ENCODE data around the gene PKNOX2. TPM values are rescaled to one million over a fixed set of nuclear protein-coding genes. Genes with fewer than 3 reads are reported as not detected.

The PKNOX2 gene
- total and polyA plus RNA-seq, 4 donors = 0.14 to 0.29 (median 0.24) TPM

- Histone ChIP-seq H3K9ac (ENCODE audit: low read depth in 1 of 2, low read length in 2 of 2) (no peak overlapping the region), H3K9me3 (ENCODE audit: control insufficient read depth in 4 of 4, low read length in 3 of 4) (peaks cover 0 to 5% (median 1%) of the 10 kb centered on the region in 4 donors), H3K27me3 (ENCODE audit: control insufficient read depth in 4 of 4, insufficient read depth in 4 of 4, low read length in 3 of 4) (no peaks in the 10 kb centered on the region), H3K36me3 (ENCODE audit: control insufficient read depth in 4 of 4, insufficient read depth in 3 of 4, low read depth in 1 of 4, low read length in 3 of 4) (no peaks in the 10 kb centered on the region), H3K27ac (ENCODE audit: low read depth in 1 of 2, low read length in 2 of 2) (no peak overlapping the region), H3K4me1 (ENCODE audit: control insufficient read depth in 4 of 4, insufficient read depth in 4 of 4, low read length in 3 of 4) (peaks cover 0 to 10% (median 5%) of the 10 kb centered on the region in 4 donors), H3K4me3 (ENCODE audit: low read depth in 1 of 3, low read length in 3 of 3) (no peak overlapping the region)
- WGBS = 82% methylated on average over 1 of the region's 1 CpG
- DNase-seq (ENCODE audit: low spot score) = no peak
- TF ChIP-seq NR2F2 (IDR thresholded peaks at IDR 0.05) = no peak
- TF ChIP-seq, protein P1, sequence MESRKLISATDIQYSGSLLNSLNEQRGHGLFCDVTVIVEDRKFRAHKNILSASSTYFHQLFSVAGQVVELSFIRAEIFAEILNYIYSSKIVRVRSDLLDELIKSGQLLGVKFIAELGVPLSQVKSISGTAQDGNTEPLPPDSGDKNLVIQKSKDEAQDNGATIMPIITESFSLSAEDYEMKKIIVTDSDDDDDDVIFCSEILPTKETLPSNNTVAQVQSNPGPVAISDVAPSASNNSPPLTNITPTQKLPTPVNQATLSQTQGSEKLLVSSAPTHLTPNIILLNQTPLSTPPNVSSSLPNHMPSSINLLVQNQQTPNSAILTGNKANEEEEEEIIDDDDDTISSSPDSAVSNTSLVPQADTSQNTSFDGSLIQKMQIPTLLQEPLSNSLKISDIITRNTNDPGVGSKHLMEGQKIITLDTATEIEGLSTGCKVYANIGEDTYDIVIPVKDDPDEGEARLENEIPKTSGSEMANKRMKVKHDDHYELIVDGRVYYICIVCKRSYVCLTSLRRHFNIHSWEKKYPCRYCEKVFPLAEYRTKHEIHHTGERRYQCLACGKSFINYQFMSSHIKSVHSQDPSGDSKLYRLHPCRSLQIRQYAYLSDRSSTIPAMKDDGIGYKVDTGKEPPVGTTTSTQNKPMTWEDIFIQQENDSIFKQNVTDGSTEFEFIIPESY (IDR thresholded peaks at IDR 0.05) = no peak
- no peak for TF ChIP-seq SP1 (IDR thresholded peaks at IDR 0.05)
- TF ChIP-seq GABPA (IDR thresholded peaks at IDR 0.05 in 1 of 2, conservative IDR thresholded peaks at IDR 0.05 in 1 of 2) = no peak
- TF ChIP-seq RXRA (IDR thresholded peaks at IDR 0.05) = no peak
- no peak for TF ChIP-seq FOXA1 (IDR thresholded peaks at IDR 0.05)
- TF ChIP-seq, protein P2, sequence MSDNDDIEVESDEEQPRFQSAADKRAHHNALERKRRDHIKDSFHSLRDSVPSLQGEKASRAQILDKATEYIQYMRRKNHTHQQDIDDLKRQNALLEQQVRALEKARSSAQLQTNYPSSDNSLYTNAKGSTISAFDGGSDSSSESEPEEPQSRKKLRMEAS (IDR thresholded peaks at IDR 0.05) = no peak
- no peak for TF ChIP-seq RAD21 (IDR thresholded peaks at IDR 0.05)
- no peak for TF ChIP-seq HNF4A (conservative IDR thresholded peaks at IDR 0.05)
- TF ChIP-seq ATF3 (IDR thresholded peaks at IDR 0.05) = no peak
Measured at GRCh38 chr11:125233116-125233515, 68.6 kb downstream of the PKNOX2 start.

DNA sequence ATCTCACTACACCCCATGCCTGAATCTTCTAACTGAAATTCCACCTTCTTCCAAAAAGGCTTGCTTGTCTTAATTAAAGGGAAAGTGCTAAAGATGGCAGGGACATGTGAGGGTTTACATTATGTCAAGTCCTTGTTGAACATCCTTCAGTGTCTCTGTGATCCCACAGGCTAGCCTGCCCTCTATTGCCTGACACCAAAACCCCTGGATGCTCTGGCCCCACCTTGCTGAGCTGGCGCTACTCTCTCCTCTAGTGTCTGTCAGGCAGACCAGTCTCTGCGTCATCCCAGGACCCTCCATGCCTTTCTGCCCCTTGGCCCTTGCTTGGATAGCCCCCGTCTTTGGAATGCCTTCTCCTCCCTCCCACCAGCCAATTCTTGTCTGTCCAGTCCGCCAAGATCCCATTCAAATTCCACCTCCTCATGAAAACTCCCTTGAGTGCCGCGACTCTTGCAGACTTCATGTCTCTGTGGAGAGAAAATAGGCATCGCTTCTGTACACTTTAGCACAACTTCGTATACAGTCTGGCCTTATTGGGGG is 69.3 kb downstream of the PKNOX2 start:
- no peak overlapping the region for H3K4me3 ChIP-seq (ENCODE audit: low read depth in 1 of 3, low read length in 3 of 3)
- H3K27ac ChIP-seq (ENCODE audit: low read depth in 1 of 2, low read length in 2 of 2) = no peak overlapping the region
- 73% methylated on average over 8 of the region's 8 CpGs for WGBS
- H3K27me3 ChIP-seq (ENCODE audit: control insufficient read depth in 4 of 4, insufficient read depth in 4 of 4, low read length in 3 of 4) = no peaks in the 10 kb centered on the region
- H3K4me1 ChIP-seq (ENCODE audit: control insufficient read depth in 4 of 4, insufficient read depth in 4 of 4, low read length in 3 of 4) = peaks cover 0 to 10% (median 5%) of the 10 kb centered on the region in 4 donors
- TF ChIP-seq ATF3 (IDR thresholded peaks at IDR 0.05) (no peak), HNF4A (conservative IDR thresholded peaks at IDR 0.05) (no peak), JUND (IDR thresholded peaks at IDR 0.05) (no peak), EGR1 (IDR thresholded peaks at IDR 0.05; ENCODE audit: low read depth in 2 of 2) (no peak), CTCF (IDR thresholded peaks at IDR 0.05; ENCODE audit: low read depth, low read length, missing input control) (no peak), TAF1 (conservative IDR thresholded peaks at IDR 0.05) (no peak), FOXA2 (IDR thresholded peaks at IDR 0.05) (no peak), NR2F2 (IDR thresholded peaks at IDR 0.05) (no peak), FOXA1 (IDR thresholded peaks at IDR 0.05) (no peak)
- TF ChIP-seq, protein P3, sequence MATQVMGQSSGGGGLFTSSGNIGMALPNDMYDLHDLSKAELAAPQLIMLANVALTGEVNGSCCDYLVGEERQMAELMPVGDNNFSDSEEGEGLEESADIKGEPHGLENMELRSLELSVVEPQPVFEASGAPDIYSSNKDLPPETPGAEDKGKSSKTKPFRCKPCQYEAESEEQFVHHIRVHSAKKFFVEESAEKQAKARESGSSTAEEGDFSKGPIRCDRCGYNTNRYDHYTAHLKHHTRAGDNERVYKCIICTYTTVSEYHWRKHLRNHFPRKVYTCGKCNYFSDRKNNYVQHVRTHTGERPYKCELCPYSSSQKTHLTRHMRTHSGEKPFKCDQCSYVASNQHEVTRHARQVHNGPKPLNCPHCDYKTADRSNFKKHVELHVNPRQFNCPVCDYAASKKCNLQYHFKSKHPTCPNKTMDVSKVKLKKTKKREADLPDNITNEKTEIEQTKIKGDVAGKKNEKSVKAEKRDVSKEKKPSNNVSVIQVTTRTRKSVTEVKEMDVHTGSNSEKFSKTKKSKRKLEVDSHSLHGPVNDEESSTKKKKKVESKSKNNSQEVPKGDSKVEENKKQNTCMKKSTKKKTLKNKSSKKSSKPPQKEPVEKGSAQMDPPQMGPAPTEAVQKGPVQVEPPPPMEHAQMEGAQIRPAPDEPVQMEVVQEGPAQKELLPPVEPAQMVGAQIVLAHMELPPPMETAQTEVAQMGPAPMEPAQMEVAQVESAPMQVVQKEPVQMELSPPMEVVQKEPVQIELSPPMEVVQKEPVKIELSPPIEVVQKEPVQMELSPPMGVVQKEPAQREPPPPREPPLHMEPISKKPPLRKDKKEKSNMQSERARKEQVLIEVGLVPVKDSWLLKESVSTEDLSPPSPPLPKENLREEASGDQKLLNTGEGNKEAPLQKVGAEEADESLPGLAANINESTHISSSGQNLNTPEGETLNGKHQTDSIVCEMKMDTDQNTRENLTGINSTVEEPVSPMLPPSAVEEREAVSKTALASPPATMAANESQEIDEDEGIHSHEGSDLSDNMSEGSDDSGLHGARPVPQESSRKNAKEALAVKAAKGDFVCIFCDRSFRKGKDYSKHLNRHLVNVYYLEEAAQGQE (IDR thresholded peaks at IDR 0.05) = no peak
- TF ChIP-seq, protein P2 (IDR thresholded peaks at IDR 0.05) = no peak
- peaks cover 0 to 5% (median 1%) of the 10 kb centered on the region in 4 donors for H3K9me3 ChIP-seq (ENCODE audit: control insufficient read depth in 4 of 4, low read length in 3 of 4)
- no peaks in the 10 kb centered on the region for H3K36me3 ChIP-seq (ENCODE audit: control insufficient read depth in 4 of 4, insufficient read depth in 3 of 4, low read depth in 1 of 4, low read length in 3 of 4)
- no peak overlapping the region for H3K9ac ChIP-seq (ENCODE audit: low read depth in 1 of 2, low read length in 2 of 2)
- DNase-seq (ENCODE audit: low spot score) = no peak
